Activated B cell treated with CpG ODN at 0.5 μM for 24 hours (primary cell): ENCODE results near the gene GDE1. TPM values are rescaled to one million over a fixed set of nuclear protein-coding genes. Genes with fewer than 3 reads are reported as not detected.

ENCODE experiments used
- ATAC-seq: fragments of 200-7000 bp; cut with Tn5 transposase; one replicate; pipeline ENCODE4 v1.10.0; 2021; ENCODE audit warnings: low read depth, mild to moderate bottlenecking, moderate library complexity
- CTCF ChIA-PET: fragments of 350-600 bp; sonication (Branson Sonifier 250); formaldehyde crosslinking; loops from one replicate; lab custom pipeline; 2021; ENCODE audit warnings: antibody characterized with exemption; lab: Charles Lee
- POLR2A ChIA-PET: fragments of 350-600 bp; sonication (Branson Sonifier 250); formaldehyde crosslinking; loops from one replicate; lab custom pipeline; 2021; ENCODE audit warnings: antibody characterized with exemption; lab: Charles Lee
- DNase-seq: peaks from one replicate; pipeline ENCODE4 v3.0.0; 2022
- H3K27ac Mint-ChIP-seq: one replicate; pipeline ENCODE4 v1.8.0; 2020; ENCODE audit warnings: mixed read lengths
- H3K27me3 Mint-ChIP-seq: one replicate; pipeline ENCODE4 v1.8.0; 2021; ENCODE audit warnings: mixed read lengths
- H3K36me3 Mint-ChIP-seq: one replicate; pipeline ENCODE4 v1.8.0; 2021; ENCODE audit warnings: low read depth, mixed read lengths
- H3K4me1 Mint-ChIP-seq: one replicate; pipeline ENCODE4 v1.8.0; 2021; ENCODE audit warnings: mixed read lengths
- H3K4me3 Mint-ChIP-seq: one replicate; pipeline ENCODE4 v1.8.0; 2020; ENCODE audit warnings: mild to moderate bottlenecking, mixed read lengths
- H3K9me3 Mint-ChIP-seq: one replicate; pipeline ENCODE4 v1.8.0; 2020; ENCODE audit warnings: mixed read lengths
- intact Hi-C: fragments of 100-400 bp; cut with micrococcal nuclease; formaldehyde crosslinking; loops from one replicate; pipeline ENCODE4 v1.15.1; 2024
- total RNA-seq: library from RNA; stranded (reverse); gene quantifications from 2 replicates; pipeline ENCODE4 v1.2.3, GENCODE V29; 2022
- TF ChIP-seq, protein P1 (sequence below): fragments of 200-600 bp; IDR thresholded peaks from one replicate; pipeline ENCODE4 v1.8.0; 2022; ENCODE audit warnings: antibody characterized with exemption, mild to moderate bottlenecking

Gene GDE1
- total RNA-seq, 1 donor from 2014 or later = 17.0 TPM

DNA sequence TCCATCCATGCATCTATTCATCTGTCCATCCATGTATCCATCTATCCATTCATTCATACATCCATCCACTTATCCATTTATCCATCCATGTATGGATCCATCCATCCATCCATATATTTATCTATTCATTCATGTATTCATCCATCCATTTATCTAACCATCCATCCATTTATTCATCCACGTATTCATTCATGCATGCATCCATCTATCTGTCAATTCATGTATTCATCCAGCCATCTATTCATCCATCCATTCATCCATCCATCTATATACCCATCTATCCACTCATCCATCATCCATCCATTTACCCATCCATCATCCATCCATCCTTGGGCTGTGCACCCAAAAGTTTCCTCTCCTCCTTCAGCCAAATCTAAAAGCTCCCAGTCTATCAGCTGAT, 43.4 kb downstream of the GDE1 start:
- intact Hi-C loops = no loop called here
- Mint-ChIP-seq H3K4me3 (no peak overlapping the region), H3K4me1 (no peaks in the 10 kb centered on the region), H3K36me3 (no peaks in the 10 kb centered on the region), H3K27ac (no peak overlapping the region), H3K27me3 (peaks cover 3% of the 10 kb centered on the region), H3K9me3 (no peaks in the 10 kb centered on the region)
- DNase-seq = no peak
- TF ChIP-seq, protein P1, sequence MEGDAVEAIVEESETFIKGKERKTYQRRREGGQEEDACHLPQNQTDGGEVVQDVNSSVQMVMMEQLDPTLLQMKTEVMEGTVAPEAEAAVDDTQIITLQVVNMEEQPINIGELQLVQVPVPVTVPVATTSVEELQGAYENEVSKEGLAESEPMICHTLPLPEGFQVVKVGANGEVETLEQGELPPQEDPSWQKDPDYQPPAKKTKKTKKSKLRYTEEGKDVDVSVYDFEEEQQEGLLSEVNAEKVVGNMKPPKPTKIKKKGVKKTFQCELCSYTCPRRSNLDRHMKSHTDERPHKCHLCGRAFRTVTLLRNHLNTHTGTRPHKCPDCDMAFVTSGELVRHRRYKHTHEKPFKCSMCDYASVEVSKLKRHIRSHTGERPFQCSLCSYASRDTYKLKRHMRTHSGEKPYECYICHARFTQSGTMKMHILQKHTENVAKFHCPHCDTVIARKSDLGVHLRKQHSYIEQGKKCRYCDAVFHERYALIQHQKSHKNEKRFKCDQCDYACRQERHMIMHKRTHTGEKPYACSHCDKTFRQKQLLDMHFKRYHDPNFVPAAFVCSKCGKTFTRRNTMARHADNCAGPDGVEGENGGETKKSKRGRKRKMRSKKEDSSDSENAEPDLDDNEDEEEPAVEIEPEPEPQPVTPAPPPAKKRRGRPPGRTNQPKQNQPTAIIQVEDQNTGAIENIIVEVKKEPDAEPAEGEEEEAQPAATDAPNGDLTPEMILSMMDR = no peak
- CTCF ChIA-PET = no interaction called here
- POLR2A ChIA-PET = no interaction called here
- no peak for ATAC-seq

DNA sequence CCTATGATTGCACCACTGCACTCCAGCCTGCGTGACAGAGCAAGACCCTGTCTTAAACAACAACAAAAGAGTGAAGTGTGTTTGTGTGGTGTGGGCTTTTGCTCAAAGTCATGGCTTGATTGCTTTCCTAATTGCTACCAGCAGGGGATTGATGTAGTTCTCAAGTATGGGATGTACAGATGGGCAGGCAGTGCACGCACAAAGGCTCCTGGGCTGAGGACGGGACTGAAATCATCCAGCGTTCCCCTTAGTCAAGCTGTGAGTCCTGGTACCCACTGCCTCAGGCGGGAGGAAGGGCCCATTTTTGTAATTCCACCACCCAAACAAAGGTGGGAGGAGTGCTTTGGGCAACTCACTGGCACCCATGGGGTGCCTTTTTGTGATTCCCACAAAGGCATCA, 47.3 kb downstream of the GDE1 start:
- ATAC-seq = no peak
- ChIA-PET POLR2A (no interaction called here), CTCF (no interaction called here)
- H3K4me1 Mint-ChIP-seq = no peaks in the 10 kb centered on the region
- TF ChIP-seq, protein P1 = no peak
- no peaks in the 10 kb centered on the region for H3K36me3 Mint-ChIP-seq
- H3K27me3 Mint-ChIP-seq = peaks cover 3% of the 10 kb centered on the region
- H3K9me3 Mint-ChIP-seq = no peaks in the 10 kb centered on the region
- intact Hi-C loops = no loop called here
- H3K27ac Mint-ChIP-seq = no peak overlapping the region
- no peak for DNase-seq
- H3K4me3 Mint-ChIP-seq = no peak overlapping the region

- intact Hi-C loops = no loop called here
- ATAC-seq (no peak), DNase-seq (no peak)
- H3K36me3 Mint-ChIP-seq = no peaks in the 10 kb centered on the region
- peaks cover 2% of the 10 kb centered on the region for H3K27me3 Mint-ChIP-seq
- ChIA-PET CTCF (no interaction called here), POLR2A (no interaction called here)
- H3K4me3 Mint-ChIP-seq = no peak overlapping the region
- H3K9me3 Mint-ChIP-seq = no peaks in the 10 kb centered on the region
- no peak overlapping the region for H3K27ac Mint-ChIP-seq
- no peaks in the 10 kb centered on the region for H3K4me1 Mint-ChIP-seq
- TF ChIP-seq, protein P1 = no peak
Measured at GRCh38 chr16:19472482-19472881, 49.4 kb downstream of the GDE1 start.

DNA sequence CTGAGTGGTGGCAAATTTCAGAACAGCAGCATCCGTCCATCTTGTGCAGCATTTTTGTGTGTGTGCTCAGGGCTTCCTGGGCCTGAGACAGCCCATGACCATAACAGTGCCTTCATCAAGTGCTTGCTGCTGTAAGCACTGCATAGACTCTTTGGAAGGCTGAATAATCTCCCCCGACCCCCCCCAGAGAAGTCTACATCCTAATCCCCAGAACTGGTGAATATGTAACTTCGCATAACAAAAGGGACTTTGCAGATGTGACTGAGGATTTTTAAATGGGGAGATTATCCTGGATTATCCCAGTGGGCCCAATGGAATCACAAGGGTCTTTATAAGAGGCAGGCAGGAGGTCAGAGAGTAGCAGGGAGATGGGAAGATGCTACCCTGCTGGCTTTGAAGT, 53.6 kb downstream of the GDE1 start:
- TF ChIP-seq, protein P1 = no peak
- Mint-ChIP-seq H3K27me3 (no peaks in the 10 kb centered on the region), H3K4me3 (no peak overlapping the region), H3K27ac (no peak overlapping the region), H3K9me3 (no peaks in the 10 kb centered on the region), H3K36me3 (no peaks in the 10 kb centered on the region), H3K4me1 (no peaks in the 10 kb centered on the region)
- ChIA-PET CTCF (no interaction called here), POLR2A (no interaction called here)
- ATAC-seq (no peak), DNase-seq (no peak)
- intact Hi-C loops = no loop called here

- Mint-ChIP-seq H3K27ac (no peak overlapping the region), H3K4me1 (no peaks in the 10 kb centered on the region), H3K9me3 (no peaks in the 10 kb centered on the region), H3K27me3 (no peaks in the 10 kb centered on the region), H3K36me3 (no peaks in the 10 kb centered on the region), H3K4me3 (no peak overlapping the region)
- no peak for ATAC-seq
- ChIA-PET POLR2A (no interaction called here), CTCF (no interaction called here)
- no peak for DNase-seq
- TF ChIP-seq, protein P1 = no peak
- intact Hi-C loops = no loop called here
Measured at GRCh38 chr16:19463468-19464315, 58.2 kb downstream of the GDE1 start.
